Esophagus squamous epithelium (tissue), 5 donors: ENCODE data around the gene TXNDC2. TPM values are rescaled to one million over a fixed set of nuclear protein-coding genes. Genes with fewer than 3 reads are reported as not detected.
"Not testable (repeated sequence)": the region's sequence is repeated elsewhere in the genome, so short reads cannot be mapped to it uniquely, and the experiment has no call there.

ENCODE experiments used
- DNase-seq: peaks from one replicate; lab custom pipeline; 2025; lab: John Stamatoyannopoulos, UW
- H3K27ac ChIP-seq, 4 donors: fragments of 200-600 bp; sonication (generic); one replicate each; pipeline ENCODE4 v1.5.1; 2016 to 2019; ENCODE audit warnings: mild to moderate bottlenecking in 1 of 4
- H3K27me3 ChIP-seq, 4 donors: fragments of 200-600 bp; sonication (generic); 1 replicate in 3 of 4; 2 replicates in 1 of 4; pipeline versions ENCODE4 v1.5.1 to v1.6.0; 2017 to 2021; ENCODE audit warnings: antibody characterized with exemption in 1 of 4
- H3K36me3 ChIP-seq, 3 donors: fragments of 200-600 bp; sonication (generic); one replicate each; pipeline ENCODE4 v1.5.1; 2016 to 2019
- H3K4me1 ChIP-seq, 3 donors: fragments of 200-600 bp; sonication (generic); one replicate each; pipeline ENCODE4 v1.5.1; 2017 to 2019
- H3K4me3 ChIP-seq, 4 donors: fragments of 200-600 bp; sonication (generic); 1 replicate in 3 of 4; 2 replicates in 1 of 4; pipeline ENCODE4 v1.5.1; 2016 to 2019; ENCODE audit warnings: mild to moderate bottlenecking in 2 of 4, moderate library complexity in 1 of 4
- H3K9me3 ChIP-seq, 3 donors: fragments of 200-600 bp; sonication (generic); one replicate each; pipeline ENCODE4 v1.5.1; 2016 to 2019
- POLR2A ChIP-seq, 4 donors: fragments of 450-650 bp; IDR thresholded peaks; one replicate each; pipeline ENCODE4 v1.6.1; 2017; ENCODE audit warnings: antibody characterized with exemption in 4 of 4, mild to moderate bottlenecking in 4 of 4, moderate library complexity in 3 of 4
- WGBS, 2 donors: methylation state at CpG; one replicate each; pipeline ENCODE4 v1.1.5; 2018; 5-methylcytosine and 5-hydroxymethylcytosine counted together
- intact Hi-C: fragments of 100-400 bp; cut with DNase I; formaldehyde crosslinking; loops from one replicate; pipeline ENCODE4 v1.15.0; 2022
- total RNA-seq, 4 donors: library from RNA; depleted of rRNA; stranded (reverse); fragments of >200 nt; gene quantifications; one replicate each; pipeline ENCODE4 v1.1.0, GENCODE V29; 2016
- TF ChIP-seq, protein P1 (sequence below), 6 experiments: fragments of 450-650 bp in 4 of 6; fragments of 200-600 bp in 2 of 6; sonication (generic) in 2 of 6; IDR thresholded peaks; one replicate each; pipeline ENCODE4 v1.5.1; 2016 to 2019; ENCODE audit warnings: antibody characterized with exemption in 6 of 6, mild to moderate bottlenecking in 4 of 6, moderate library complexity in 4 of 6
- donor health status: DM: yes; HTN: yes; CAD: no.

TXNDC2 gene
- total RNA-seq, 4 donors from 2014 or later, result 0.09 TPM; not detected in 3

DNA sequence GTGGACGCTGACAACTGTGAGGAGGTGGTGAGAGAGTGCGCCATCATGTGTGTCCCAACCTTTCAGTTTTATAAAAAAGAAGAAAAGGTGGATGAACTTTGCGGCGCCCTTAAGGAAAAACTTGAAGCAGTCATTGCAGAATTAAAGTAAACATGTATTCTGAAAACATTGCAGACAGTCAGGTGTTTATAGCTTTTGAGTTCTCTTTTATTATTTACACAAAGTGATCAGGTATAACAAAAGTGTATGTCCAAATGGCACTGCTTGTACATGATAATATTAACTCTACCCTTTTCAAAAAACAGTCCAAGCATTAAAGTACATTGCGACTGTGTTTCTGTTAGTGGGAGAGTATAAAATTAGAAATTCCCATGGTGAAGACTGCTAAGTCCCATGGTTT, 2.2 kb downstream of the TXNDC2 start:
- no peak overlapping the region for H3K27ac ChIP-seq
- intact Hi-C loops, result no loop called here
- DNase-seq, result no peak
- TF ChIP-seq POLR2A (IDR thresholded peaks at IDR 0.05), result no peak
- TF ChIP-seq, protein P1, sequence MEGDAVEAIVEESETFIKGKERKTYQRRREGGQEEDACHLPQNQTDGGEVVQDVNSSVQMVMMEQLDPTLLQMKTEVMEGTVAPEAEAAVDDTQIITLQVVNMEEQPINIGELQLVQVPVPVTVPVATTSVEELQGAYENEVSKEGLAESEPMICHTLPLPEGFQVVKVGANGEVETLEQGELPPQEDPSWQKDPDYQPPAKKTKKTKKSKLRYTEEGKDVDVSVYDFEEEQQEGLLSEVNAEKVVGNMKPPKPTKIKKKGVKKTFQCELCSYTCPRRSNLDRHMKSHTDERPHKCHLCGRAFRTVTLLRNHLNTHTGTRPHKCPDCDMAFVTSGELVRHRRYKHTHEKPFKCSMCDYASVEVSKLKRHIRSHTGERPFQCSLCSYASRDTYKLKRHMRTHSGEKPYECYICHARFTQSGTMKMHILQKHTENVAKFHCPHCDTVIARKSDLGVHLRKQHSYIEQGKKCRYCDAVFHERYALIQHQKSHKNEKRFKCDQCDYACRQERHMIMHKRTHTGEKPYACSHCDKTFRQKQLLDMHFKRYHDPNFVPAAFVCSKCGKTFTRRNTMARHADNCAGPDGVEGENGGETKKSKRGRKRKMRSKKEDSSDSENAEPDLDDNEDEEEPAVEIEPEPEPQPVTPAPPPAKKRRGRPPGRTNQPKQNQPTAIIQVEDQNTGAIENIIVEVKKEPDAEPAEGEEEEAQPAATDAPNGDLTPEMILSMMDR (IDR thresholded peaks at IDR 0.05), result no peak
- WGBS, 2 donors, result 92 to 99% methylated on average over 5 of the region's 5 CpGs
- no peaks in the 10 kb centered on the region for H3K9me3 ChIP-seq
- no peaks in the 10 kb centered on the region for H3K27me3 ChIP-seq
- no peaks in the 10 kb centered on the region for H3K36me3 ChIP-seq
- H3K4me1 ChIP-seq, result peaks cover 0 to 9% (median 2%) of the 10 kb centered on the region in 3 donors
- H3K4me3 ChIP-seq, result no peak overlapping the region

DNA sequence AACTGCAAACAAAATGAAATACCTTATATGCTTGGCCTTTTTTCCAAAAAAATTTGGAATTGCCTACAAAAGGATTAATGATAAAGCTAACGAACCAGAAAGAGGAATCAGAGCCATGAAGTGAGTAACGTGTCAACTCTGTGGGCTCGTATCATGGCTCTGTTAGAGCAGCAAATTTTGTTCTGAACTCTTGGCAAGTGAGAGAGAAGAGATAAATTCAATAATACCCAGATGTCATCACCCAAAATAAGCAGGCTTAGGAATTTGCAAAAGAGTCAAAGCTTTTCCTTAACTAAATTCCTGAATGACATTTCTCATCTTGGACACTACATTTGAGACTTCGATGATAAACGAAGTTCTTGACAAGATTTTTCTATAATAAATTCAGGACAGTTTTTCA, 4.4 kb downstream of the TXNDC2 start:
- DNase-seq, result no peak
- WGBS, 2 donors, result 73 to 75% methylated on average over 5 of the region's 5 CpGs
- H3K27ac ChIP-seq, result no peak overlapping the region
- no peaks in the 10 kb centered on the region for H3K36me3 ChIP-seq
- H3K9me3 ChIP-seq, result no peaks in the 10 kb centered on the region
- intact Hi-C loops, result no loop called here
- H3K4me1 ChIP-seq, result peaks cover 1 to 17% (median 3%) of the 10 kb centered on the region in 3 donors
- no peak overlapping the region for H3K4me3 ChIP-seq
- no peaks in the 10 kb centered on the region for H3K27me3 ChIP-seq
- no peak for TF ChIP-seq POLR2A (IDR thresholded peaks at IDR 0.05)
- TF ChIP-seq, protein P1 (IDR thresholded peaks at IDR 0.05), result no peak

DNA sequence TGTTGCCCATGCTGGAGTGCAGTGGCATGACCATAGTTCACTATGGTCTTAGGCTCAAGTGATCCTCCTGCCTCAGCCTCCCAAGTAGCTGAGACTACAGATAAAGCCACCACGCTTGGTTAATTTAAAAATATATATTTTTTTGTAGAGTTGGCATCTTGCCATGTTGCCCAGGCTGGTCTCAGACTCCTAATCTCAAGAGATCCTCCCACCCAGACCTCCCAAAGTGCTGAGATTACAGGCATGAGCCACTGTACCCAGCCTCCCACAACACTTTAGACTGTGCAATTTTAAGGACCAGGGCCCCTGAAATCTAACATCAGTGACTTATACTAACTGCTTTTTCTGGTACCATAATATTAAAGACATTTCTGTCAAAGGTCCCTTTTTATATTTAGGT, 5.2 kb downstream of the TXNDC2 start:
- Histone ChIP-seq H3K4me1 (peaks cover 5 to 24% (median 6%) of the 10 kb centered on the region in 3 donors), H3K36me3 (no peaks in the 10 kb centered on the region), H3K27ac (no peak overlapping the region), H3K27me3 (no peaks in the 10 kb centered on the region), H3K4me3 (no peak overlapping the region), H3K9me3 (no peaks in the 10 kb centered on the region)
- TF ChIP-seq, protein P1 (IDR thresholded peaks at IDR 0.05), result no peak
- TF ChIP-seq POLR2A (IDR thresholded peaks at IDR 0.05), result no peak
- no peak for DNase-seq
- WGBS, 2 donors, result 88 to 91% methylated on average over 1 of the region's 1 CpG
- intact Hi-C loops, result no loop called here

DNA sequence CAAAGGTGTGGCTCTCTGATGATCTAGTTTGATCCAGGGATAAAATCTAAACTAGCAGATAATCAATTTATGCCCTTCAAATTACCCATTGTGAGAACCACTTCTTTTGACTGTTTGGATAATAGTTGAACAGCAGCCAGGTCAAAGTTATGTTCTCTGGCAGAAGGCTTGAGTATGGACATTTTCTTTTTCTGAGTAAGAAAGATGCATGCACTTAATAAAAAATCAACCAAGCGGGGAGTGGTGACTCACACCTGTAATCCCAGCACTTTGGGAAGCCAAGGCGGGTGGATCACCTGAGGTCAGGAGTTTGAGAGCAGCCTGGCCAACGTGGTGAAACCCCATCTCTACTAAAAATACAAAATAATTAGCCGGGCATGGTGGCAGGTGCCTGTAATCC, 5.7 kb downstream of the TXNDC2 start:
- intact Hi-C loops, H3K4me3 ChIP-seq, H3K9me3 ChIP-seq, H3K36me3 ChIP-seq, H3K27me3 ChIP-seq, H3K27ac ChIP-seq, DNase-seq: not testable (repeated sequence)
- peaks cover 5 to 24% (median 6%) of the 10 kb centered on the region in 3 donors for H3K4me1 ChIP-seq
- WGBS, 2 donors, result 15 to 45% methylated on average over 4 of the region's 4 CpGs

DNA sequence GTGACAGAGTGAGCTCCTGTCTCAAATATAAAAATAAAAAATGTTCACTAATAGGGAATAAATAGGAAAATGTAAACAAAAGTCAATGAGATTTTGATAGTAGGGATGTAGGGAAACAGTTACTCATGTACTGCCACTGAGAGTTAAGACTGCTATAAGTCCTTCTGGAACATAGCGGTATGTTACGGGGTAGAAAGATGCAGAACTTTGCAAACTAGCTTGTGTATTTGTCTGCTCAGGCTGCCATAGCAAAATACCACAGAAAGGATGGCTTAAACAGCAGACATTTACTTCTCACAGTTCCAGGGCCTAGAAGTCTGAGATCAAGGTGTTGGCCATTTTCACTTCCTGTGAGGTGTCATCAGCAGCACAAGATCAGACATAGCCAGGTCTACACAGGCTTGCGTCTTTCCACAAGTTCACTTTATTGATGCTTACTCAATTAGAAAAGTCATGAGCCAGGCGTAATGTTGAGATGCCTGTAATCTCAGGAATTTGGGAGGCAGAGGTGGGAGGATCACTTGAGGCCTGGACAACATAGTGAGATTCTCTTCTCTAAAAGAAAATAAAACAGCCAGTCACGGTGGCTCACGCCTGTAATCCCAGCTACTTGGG, 8.8 kb downstream of the TXNDC2 start:
- Histone ChIP-seq H3K4me1 (peaks cover 5 to 24% (median 6%) of the 10 kb centered on the region in 3 donors), H3K4me3 (no peak overlapping the region), H3K27me3 (no peaks in the 10 kb centered on the region), H3K9me3 (no peaks in the 10 kb centered on the region), H3K27ac (peak overlapping the region in 1 of 4 donors; percentile 48), H3K36me3 (no peaks in the 10 kb centered on the region)
- DNase-seq, result no peak
- intact Hi-C loops, result no loop called here
- TF ChIP-seq, protein P1 (IDR thresholded peaks at IDR 0.05), result no peak
- no peak for TF ChIP-seq POLR2A (IDR thresholded peaks at IDR 0.05)
- WGBS, 2 donors, result 79 to 83% methylated on average over 6 of the region's 6 CpGs
